Measurements from ENCODE around the gene ZNF488.

Gene ZNF488

GRCh38 chr10:47372726-47373125 lies 11.4 kb downstream of the ZNF488 start:
- Histone ChIP-seq H3K9me2 (replicated peaks; ENCODE audit: low read depth, low read length) (no peaks in the 10 kb centered on the region), H3K27me3 (ENCODE audit: insufficient read depth, low read length, poor library complexity, severe bottlenecking) (no peaks in the 10 kb centered on the region), H3K4me3 (ENCODE audit: low read length, poor library complexity, severe bottlenecking) (no peak overlapping the region), H3K79me2 (ENCODE audit: insufficient read depth, low read length) (no peaks in the 10 kb centered on the region), H2AFZ (ENCODE audit: low read length) (no peak overlapping the region), H3K9me3 (ENCODE audit: insufficient read depth, low read depth, low read length) (no peaks in the 10 kb centered on the region), H3K36me3 (ENCODE audit: insufficient read depth, low read length) (no peaks in the 10 kb centered on the region), H3K4me2 (ENCODE audit: low read depth, low read length, poor library complexity, severe bottlenecking) (no peak overlapping the region), H3K9ac (ENCODE audit: low read depth, low read length, poor library complexity, severe bottlenecking) (no peak overlapping the region), H3F3A (ENCODE audit: low read depth) (no peaks in the 10 kb centered on the region), H3K4me1 (ENCODE audit: insufficient read depth, low read length, poor library complexity, severe bottlenecking) (peaks cover 8% of the 10 kb centered on the region), H4K20me1 (ENCODE audit: insufficient read depth, low read length, poor library complexity, severe bottlenecking) (no peaks in the 10 kb centered on the region)
- no peak for TF ChIP-seq EZH2phosphoT487 (IDR thresholded peaks at IDR 0.05; ENCODE audit: borderline replicate concordance)
- TF ChIP-seq, protein P1, sequence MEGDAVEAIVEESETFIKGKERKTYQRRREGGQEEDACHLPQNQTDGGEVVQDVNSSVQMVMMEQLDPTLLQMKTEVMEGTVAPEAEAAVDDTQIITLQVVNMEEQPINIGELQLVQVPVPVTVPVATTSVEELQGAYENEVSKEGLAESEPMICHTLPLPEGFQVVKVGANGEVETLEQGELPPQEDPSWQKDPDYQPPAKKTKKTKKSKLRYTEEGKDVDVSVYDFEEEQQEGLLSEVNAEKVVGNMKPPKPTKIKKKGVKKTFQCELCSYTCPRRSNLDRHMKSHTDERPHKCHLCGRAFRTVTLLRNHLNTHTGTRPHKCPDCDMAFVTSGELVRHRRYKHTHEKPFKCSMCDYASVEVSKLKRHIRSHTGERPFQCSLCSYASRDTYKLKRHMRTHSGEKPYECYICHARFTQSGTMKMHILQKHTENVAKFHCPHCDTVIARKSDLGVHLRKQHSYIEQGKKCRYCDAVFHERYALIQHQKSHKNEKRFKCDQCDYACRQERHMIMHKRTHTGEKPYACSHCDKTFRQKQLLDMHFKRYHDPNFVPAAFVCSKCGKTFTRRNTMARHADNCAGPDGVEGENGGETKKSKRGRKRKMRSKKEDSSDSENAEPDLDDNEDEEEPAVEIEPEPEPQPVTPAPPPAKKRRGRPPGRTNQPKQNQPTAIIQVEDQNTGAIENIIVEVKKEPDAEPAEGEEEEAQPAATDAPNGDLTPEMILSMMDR (conservative IDR thresholded peaks at IDR 0.05; ENCODE audit: low read length): no peak

DNA sequence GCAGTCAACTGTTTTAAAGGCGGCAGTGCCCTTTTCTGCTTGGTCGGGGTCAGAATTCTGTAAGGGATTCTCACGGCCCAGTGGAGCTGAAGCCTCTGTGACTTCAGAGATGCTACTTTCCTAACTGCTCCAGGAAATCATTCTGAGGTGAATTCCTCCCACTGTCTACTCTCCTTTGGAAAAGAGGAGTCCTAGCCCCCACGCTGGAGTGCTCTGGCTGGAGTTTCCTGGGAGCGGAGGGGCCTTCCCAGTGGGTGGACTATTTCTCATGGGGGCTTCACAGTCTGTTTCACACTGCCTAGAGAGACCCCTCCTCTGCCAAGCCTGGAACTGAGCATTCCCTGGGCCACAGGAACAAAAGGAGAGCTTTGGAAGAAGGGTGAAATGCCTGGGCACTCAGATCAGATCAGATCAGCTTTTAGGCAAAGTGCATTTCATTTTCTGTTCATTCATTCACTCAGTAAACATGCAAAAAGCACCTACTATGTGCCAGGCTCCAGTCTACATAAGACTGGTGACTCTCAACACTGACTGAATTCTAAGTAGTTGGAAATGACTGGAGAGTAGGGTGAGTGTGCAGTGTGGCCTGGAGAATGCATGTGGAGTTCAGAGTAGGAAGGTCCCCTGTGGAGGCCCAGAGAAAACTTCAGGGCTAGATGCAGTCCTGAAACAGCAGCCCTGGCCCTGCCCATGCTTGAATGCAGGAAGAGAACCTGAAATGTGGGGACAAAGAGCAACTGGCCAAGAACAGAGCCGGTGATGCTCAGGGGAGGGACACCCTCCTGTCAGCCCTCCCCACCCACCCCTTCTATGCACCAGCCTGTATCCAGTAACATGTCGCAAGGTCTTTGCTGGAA lies 12.2 kb downstream of the ZNF488 start:
- Histone ChIP-seq H3K9me3 (ENCODE audit: insufficient read depth, low read depth, low read length) (no peaks in the 10 kb centered on the region), H4K20me1 (ENCODE audit: insufficient read depth, low read length, poor library complexity, severe bottlenecking) (no peaks in the 10 kb centered on the region), H2AFZ (ENCODE audit: low read length) (no peak overlapping the region), H3F3A (ENCODE audit: low read depth) (no peaks in the 10 kb centered on the region), H3K9me2 (replicated peaks; ENCODE audit: low read depth, low read length) (no peaks in the 10 kb centered on the region), H3K9ac (ENCODE audit: low read depth, low read length, poor library complexity, severe bottlenecking) (no peak overlapping the region), H3K4me1 (ENCODE audit: insufficient read depth, low read length, poor library complexity, severe bottlenecking) (peaks cover 3% of the 10 kb centered on the region), H3K79me2 (ENCODE audit: insufficient read depth, low read length) (no peaks in the 10 kb centered on the region), H3K4me2 (ENCODE audit: low read depth, low read length, poor library complexity, severe bottlenecking) (no peak overlapping the region), H3K36me3 (ENCODE audit: insufficient read depth, low read length) (no peaks in the 10 kb centered on the region), H3K4me3 (ENCODE audit: low read length, poor library complexity, severe bottlenecking) (no peak overlapping the region), H3K27me3 (ENCODE audit: insufficient read depth, low read length, poor library complexity, severe bottlenecking) (no peaks in the 10 kb centered on the region)
- TF ChIP-seq, protein P1 (conservative IDR thresholded peaks at IDR 0.05; ENCODE audit: low read length): no peak
- TF ChIP-seq EZH2phosphoT487 (IDR thresholded peaks at IDR 0.05; ENCODE audit: borderline replicate concordance): no peak

GRCh38 chr10:47370878-47371277 lies 13.2 kb downstream of the ZNF488 start:
- no peak for TF ChIP-seq EZH2phosphoT487 (IDR thresholded peaks at IDR 0.05; ENCODE audit: borderline replicate concordance)
- TF ChIP-seq, protein P1 (conservative IDR thresholded peaks at IDR 0.05; ENCODE audit: low read length): no peak

More at GRCh38 chr10:47370878-47371277, 13.2 kb downstream of the ZNF488 start:
- H3K79me2 ChIP-seq (ENCODE audit: insufficient read depth, low read length): no peaks in the 10 kb centered on the region
- no peaks in the 10 kb centered on the region for H4K20me1 ChIP-seq (ENCODE audit: insufficient read depth, low read length, poor library complexity, severe bottlenecking)
- H3K4me1 ChIP-seq (ENCODE audit: insufficient read depth, low read length, poor library complexity, severe bottlenecking): no peaks in the 10 kb centered on the region
- H3K9me3 ChIP-seq (ENCODE audit: insufficient read depth, low read depth, low read length): no peaks in the 10 kb centered on the region
- H3K27me3 ChIP-seq (ENCODE audit: insufficient read depth, low read length, poor library complexity, severe bottlenecking): no peaks in the 10 kb centered on the region
- H3K4me3 ChIP-seq (ENCODE audit: low read length, poor library complexity, severe bottlenecking): no peak overlapping the region
- no peaks in the 10 kb centered on the region for H3K9me2 ChIP-seq (replicated peaks; ENCODE audit: low read depth, low read length)
- no peak overlapping the region for H2AFZ ChIP-seq (ENCODE audit: low read length)
- H3K9ac ChIP-seq (ENCODE audit: low read depth, low read length, poor library complexity, severe bottlenecking): no peak overlapping the region
- no peaks in the 10 kb centered on the region for H3F3A ChIP-seq (ENCODE audit: low read depth)
- H3K4me2 ChIP-seq (ENCODE audit: low read depth, low read length, poor library complexity, severe bottlenecking): no peak overlapping the region
- no peaks in the 10 kb centered on the region for H3K36me3 ChIP-seq (ENCODE audit: insufficient read depth, low read length)

Measured in Loucy (cell line).